HG03095 (cell line): ENCODE measurements around the gene MTHFS.
A peak's percentile ranks its signal among the peaks of the same experiment; 100 is the strongest.
"Not testable (repeated sequence)": the region's sequence is repeated elsewhere in the genome, so short reads cannot be mapped to it uniquely, and the experiment has no call there.

Experiments
- ATAC-seq: cut with Tn5 transposase; IDR thresholded peaks from one replicate; pipeline ENCODE4 v1.9.1; 2021; ENCODE audit warnings: moderate library complexity; ENCODE audit not compliant: unreplicated experiment

The MTHFS gene

GRCh38 chr15:79916502-79917132 lies 19.8 kb upstream of the MTHFS start:
- ATAC-seq, result no peak

GRCh38 chr15:79915776-79916501 lies 19.1 kb upstream of the MTHFS start:
- not testable (repeated sequence) for ATAC-seq

GRCh38 chr15:79914728-79915127 lies 17.9 kb upstream of the MTHFS start:
- ATAC-seq, result no peak

GRCh38 chr15:79909556-79910335 lies 12.9 kb upstream of the MTHFS start:
- ATAC-seq, result not testable (repeated sequence)

- ATAC-seq, result no peak
Measured at GRCh38 chr15:79904271-79904670, 7.5 kb upstream of the MTHFS start.

- ATAC-seq, result no peak
Measured at GRCh38 chr15:79903626-79904025, 6.8 kb upstream of the MTHFS start.

- ATAC-seq, result no peak
Measured at GRCh38 chr15:79903144-79903543, 6.3 kb upstream of the MTHFS start.

GRCh38 chr15:79901958-79902357 lies 5.1 kb upstream of the MTHFS start:
- ATAC-seq, result no peak

GRCh38 chr15:79900818-79901378 lies 4.1 kb upstream of the MTHFS start:
- ATAC-seq, result not testable (repeated sequence)

GRCh38 chr15:79900087-79900486 lies 3.3 kb upstream of the MTHFS start:
- ATAC-seq, result no peak

GRCh38 chr15:79898786-79899185 lies 2.0 kb upstream of the MTHFS start:
- not testable (repeated sequence) for ATAC-seq

GRCh38 chr15:79898369-79898768 lies 1.6 kb upstream of the MTHFS start:
- ATAC-seq, result no peak

GRCh38 chr15:79897701-79898113 lies 893 bp upstream of the MTHFS start:
- ATAC-seq, result no peak

- no peak for ATAC-seq
Measured at GRCh38 chr15:79897380-79897678, 515 bp upstream of the MTHFS start.

- ATAC-seq, result peak; percentile 37
Measured at GRCh38 chr15:79896131-79896633, 632 bp downstream of the MTHFS start.

GRCh38 chr15:79887054-79887930 lies 9.5 kb downstream of the MTHFS start:
- no peak for ATAC-seq

GRCh38 chr15:79886124-79886523 lies 10.7 kb downstream of the MTHFS start:
- ATAC-seq, result no peak

- ATAC-seq, result no peak
Measured at GRCh38 chr15:79884204-79884596, 12.6 kb downstream of the MTHFS start.

GRCh38 chr15:79883579-79884203 lies 13.1 kb downstream of the MTHFS start:
- no peak for ATAC-seq

- ATAC-seq, result no peak
Measured at GRCh38 chr15:79881668-79882067, 15.1 kb downstream of the MTHFS start.
